Measurements from ENCODE around the gene YBX2.

The YBX2 gene

GRCh38 chr17:7260151-7260550 lies 34.3 kb downstream of the YBX2 start:
- no peak for TF ChIP-seq CTCF (conservative IDR thresholded peaks at IDR 0.05)
- peak overlapping the region; percentile 91 for H3K27ac ChIP-seq

GRCh38 chr17:7259555-7259889 lies 34.9 kb downstream of the YBX2 start:
- TF ChIP-seq CTCF (conservative IDR thresholded peaks at IDR 0.05): no peak
- peak overlapping the region; percentile 21; the same call in 1 of the 2 replicates for H3K27ac ChIP-seq

GRCh38 chr17:7258731-7259554 lies 35.5 kb downstream of the YBX2 start:
- peak overlapping the region; percentile 21; the same call in 1 of the 2 replicates for H3K27ac ChIP-seq
- no peak for TF ChIP-seq CTCF (conservative IDR thresholded peaks at IDR 0.05)

- TF ChIP-seq CTCF (conservative IDR thresholded peaks at IDR 0.05): no peak
- no peak overlapping the region for H3K27ac ChIP-seq
These were observed 37.5 kb downstream of the YBX2 start for GRCh38 chr17:7256766-7257456.

GRCh38 chr17:7254511-7254910 lies 39.9 kb downstream of the YBX2 start:
- TF ChIP-seq CTCF (conservative IDR thresholded peaks at IDR 0.05): no peak
- peak overlapping the region; percentile 91 for H3K27ac ChIP-seq

- TF ChIP-seq CTCF (conservative IDR thresholded peaks at IDR 0.05): no peak
- H3K27ac ChIP-seq: peak overlapping the region; percentile 91
These were observed 41.4 kb downstream of the YBX2 start for GRCh38 chr17:7253082-7253481.

GRCh38 chr17:7252176-7253043 lies 42.0 kb downstream of the YBX2 start, which contains the start of gene ELP5:
TSS of gene ELP5 (plus strand) at chr17:7252215. CDS start at chr17:7252551, 336 bp downstream.
- 0 out of 2 replicates have a peak, but pooled peaks have one; percentile 18 for TF ChIP-seq CTCF (conservative IDR thresholded peaks at IDR 0.05)
- H3K27ac ChIP-seq: peak within 1 kb of the TSS; percentile 91

All from VCaP (cell line).